ENCODE results near the gene EFTUD2. TPM values are rescaled to one million over a fixed set of nuclear protein-coding genes. Genes with fewer than 3 reads are reported as not detected.

Gene EFTUD2
- total and polyA plus RNA-seq, 2 of the 13 experiments (the other 11 are each of a cell fraction or from before 2014, with no cell fraction given): 111 to 137 TPM

- TF ChIP-seq LBX2 (CRISPR knock-in tag; IDR thresholded peaks at IDR 0.05; ENCODE audit: borderline replicate concordance) (peak; percentile 68; the same call in 1 of the 2 replicates), ZNF230 (CRISPR knock-in tag; IDR thresholded peaks at IDR 0.05) (peak; percentile 56; the same call in 1 of the 2 replicates), MTF2 (CRISPR knock-in tag; IDR thresholded peaks at IDR 0.05; ENCODE audit: borderline replicate concordance) (no peak; the same call in 1 of the 2 replicates), REXO4 (CRISPR knock-in tag; IDR thresholded peaks at IDR 0.05; ENCODE audit: borderline replicate concordance) (no peak), HIC2 (CRISPR knock-in tag; IDR thresholded peaks at IDR 0.05; ENCODE audit: low read depth) (no peak; the same call in 1 of the 2 replicates), HOXD1 (CRISPR knock-in tag; IDR thresholded peaks at IDR 0.05) (peak; percentile 53; the same call in 1 of the 2 replicates), RXRA (CRISPR knock-in tag; IDR thresholded peaks at IDR 0.05) (peak; percentile 71), KLF16 (CRISPR knock-in tag; IDR thresholded peaks at IDR 0.05) (peak in 1 of 2 experiments; percentile 73; a peak in 1 of 4 replicates), RFXANK (CRISPR knock-in tag; IDR thresholded peaks at IDR 0.05) (0 out of 2 replicates have a peak, but pooled peaks have one; percentile 21), ZBTB4 (CRISPR knock-in tag; IDR thresholded peaks at IDR 0.05; ENCODE audit: borderline replicate concordance) (no peak), RAD51 (IDR thresholded peaks at IDR 0.05; ENCODE audit: borderline replicate concordance) (no peak), MIXL1 (CRISPR knock-in tag; IDR thresholded peaks at IDR 0.05) (peak; percentile 79), AGO2 (optimal IDR thresholded peaks at IDR 0.05; ENCODE audit: low read depth, low read length) (peak; percentile 49), TCF12 (IDR thresholded peaks at IDR 0.05) (no peak), TCF12 (CRISPR knock-in tag; IDR thresholded peaks at IDR 0.05) (no peak), ZFX (CRISPR knock-in tag; IDR thresholded peaks at IDR 0.05; ENCODE audit: low read depth) (peak; percentile 92), MEF2D (CRISPR knock-in tag; IDR thresholded peaks at IDR 0.05) (peak; percentile 44; the same call in 1 of the 2 replicates), CBX1 (IDR thresholded peaks at IDR 0.05; ENCODE audit: low read depth) (peak; percentile 79), USF2 (IDR thresholded peaks at IDR 0.05; ENCODE audit: low read depth, low read length) (no peak), USF2 (CRISPR knock-in tag; IDR thresholded peaks at IDR 0.05; ENCODE audit: borderline replicate concordance) (no peak), GPN1 (CRISPR knock-in tag; IDR thresholded peaks at IDR 0.05; ENCODE audit: borderline replicate concordance) (no peak)
Measured at GRCh38 chr17:44947461-44948314, 48.4 kb upstream of the EFTUD2 start, which contains the start of gene KIF18B (continued).
